Nephron progenitor cell (in vitro differentiated cells): ENCODE results near the gene NPTX2.

ENCODE experiments used
- DNase-seq: peaks from one replicate; pipeline ENCODE4 v3.0.0; 2021
- H3K27ac Mint-ChIP-seq: 2 replicates; pipeline ENCODE4 v1.8.0; 2021; ENCODE audit warnings: mild to moderate bottlenecking, moderate library complexity, mixed read lengths
- H3K27me3 Mint-ChIP-seq: 2 replicates; pipeline ENCODE4 v1.8.0; 2021; ENCODE audit warnings: mild to moderate bottlenecking, low read depth, mixed read lengths; ENCODE audit not compliant: poor library complexity
- H3K36me3 Mint-ChIP-seq: 2 replicates; pipeline ENCODE4 v1.8.0; 2021; ENCODE audit warnings: low read depth, mixed read lengths
- H3K4me1 Mint-ChIP-seq: 2 replicates; pipeline ENCODE4 v1.8.0; 2021; ENCODE audit warnings: mixed read lengths
- H3K4me3 Mint-ChIP-seq: 2 replicates; pipeline ENCODE4 v1.8.0; 2021; ENCODE audit warnings: mild to moderate bottlenecking, moderate library complexity, mixed read lengths
- H3K9me3 Mint-ChIP-seq: 2 replicates; pipeline ENCODE4 v1.8.0; 2021; ENCODE audit warnings: mild to moderate bottlenecking, moderate library complexity, mixed read lengths
- TF ChIP-seq, protein P1 (sequence below): fragments of 200-600 bp; sonication (generic); IDR thresholded peaks from 2 replicates; pipeline ENCODE4 v1.5.0; 2021; ENCODE audit warnings: antibody characterized with exemption

NPTX2 gene

GRCh38 chr7:98661607-98662006, 44.5 kb downstream of the NPTX2 start:
- Mint-ChIP-seq H3K9me3 (peaks cover 8% of the 10 kb centered on the region), H3K36me3 (no peaks in the 10 kb centered on the region), H3K4me3 (no peak overlapping the region), H3K27me3 (peaks cover 17% of the 10 kb centered on the region), H3K4me1 (peaks cover 4% of the 10 kb centered on the region), H3K27ac (no peak overlapping the region)
- no peak for DNase-seq
- TF ChIP-seq, protein P1, sequence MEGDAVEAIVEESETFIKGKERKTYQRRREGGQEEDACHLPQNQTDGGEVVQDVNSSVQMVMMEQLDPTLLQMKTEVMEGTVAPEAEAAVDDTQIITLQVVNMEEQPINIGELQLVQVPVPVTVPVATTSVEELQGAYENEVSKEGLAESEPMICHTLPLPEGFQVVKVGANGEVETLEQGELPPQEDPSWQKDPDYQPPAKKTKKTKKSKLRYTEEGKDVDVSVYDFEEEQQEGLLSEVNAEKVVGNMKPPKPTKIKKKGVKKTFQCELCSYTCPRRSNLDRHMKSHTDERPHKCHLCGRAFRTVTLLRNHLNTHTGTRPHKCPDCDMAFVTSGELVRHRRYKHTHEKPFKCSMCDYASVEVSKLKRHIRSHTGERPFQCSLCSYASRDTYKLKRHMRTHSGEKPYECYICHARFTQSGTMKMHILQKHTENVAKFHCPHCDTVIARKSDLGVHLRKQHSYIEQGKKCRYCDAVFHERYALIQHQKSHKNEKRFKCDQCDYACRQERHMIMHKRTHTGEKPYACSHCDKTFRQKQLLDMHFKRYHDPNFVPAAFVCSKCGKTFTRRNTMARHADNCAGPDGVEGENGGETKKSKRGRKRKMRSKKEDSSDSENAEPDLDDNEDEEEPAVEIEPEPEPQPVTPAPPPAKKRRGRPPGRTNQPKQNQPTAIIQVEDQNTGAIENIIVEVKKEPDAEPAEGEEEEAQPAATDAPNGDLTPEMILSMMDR: no peak

GRCh38 chr7:98662289-98662688, 45.2 kb downstream of the NPTX2 start:
- TF ChIP-seq, protein P1: no peak
- Mint-ChIP-seq H3K4me1 (peaks cover 4% of the 10 kb centered on the region), H3K9me3 (peaks cover 8% of the 10 kb centered on the region), H3K36me3 (no peaks in the 10 kb centered on the region), H3K27ac (no peak overlapping the region), H3K27me3 (peaks cover 17% of the 10 kb centered on the region), H3K4me3 (no peak overlapping the region)
- no peak for DNase-seq

DNA sequence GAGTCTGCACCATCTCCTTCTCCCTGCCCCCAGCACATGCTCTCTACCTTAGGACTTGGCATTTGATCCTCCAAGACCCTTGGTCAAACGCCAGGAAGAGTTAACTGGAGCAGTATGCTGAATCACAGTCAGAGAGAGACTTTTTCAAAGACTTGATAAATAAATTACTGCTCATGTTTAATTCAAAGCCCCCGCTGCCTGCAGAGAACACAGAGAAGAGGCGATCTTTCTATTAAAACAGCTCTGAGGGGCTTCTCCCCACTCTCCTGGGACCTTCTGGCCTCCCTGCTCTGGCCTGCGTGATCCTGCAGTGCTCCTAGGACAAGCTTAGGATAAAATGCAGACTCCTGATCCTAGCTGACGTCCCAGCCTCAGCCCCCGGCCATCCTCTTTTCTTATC, 47.8 kb downstream of the NPTX2 start:
- no peak overlapping the region for H3K4me3 Mint-ChIP-seq
- H3K9me3 Mint-ChIP-seq: peaks cover 8% of the 10 kb centered on the region
- TF ChIP-seq, protein P1: no peak
- no peak overlapping the region for H3K27ac Mint-ChIP-seq
- no peak for DNase-seq
- peaks cover 29% of the 10 kb centered on the region for H3K27me3 Mint-ChIP-seq
- H3K36me3 Mint-ChIP-seq: no peaks in the 10 kb centered on the region
- peaks cover 8% of the 10 kb centered on the region for H3K4me1 Mint-ChIP-seq

DNA sequence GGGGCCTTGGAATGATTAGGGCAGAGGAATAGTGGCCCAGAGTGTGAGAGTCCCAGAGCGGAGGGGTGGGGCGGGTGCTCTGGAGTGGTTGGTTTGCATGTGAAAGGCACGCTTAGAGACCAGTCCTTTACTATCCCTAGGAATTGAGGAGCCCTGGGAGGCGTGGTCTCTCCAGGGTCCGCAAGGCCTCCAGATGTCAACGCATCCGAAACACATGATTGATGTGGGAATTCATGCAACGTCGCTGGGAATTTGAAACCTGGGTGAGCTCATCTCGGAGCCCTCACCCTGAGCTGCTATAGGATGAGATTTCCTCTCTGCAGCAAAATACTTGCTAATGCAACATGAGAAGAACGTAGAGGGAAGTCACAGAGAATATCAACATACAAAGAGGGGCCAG, 51.2 kb downstream of the NPTX2 start:
- peaks cover 4% of the 10 kb centered on the region for H3K4me1 Mint-ChIP-seq
- no peaks in the 10 kb centered on the region for H3K36me3 Mint-ChIP-seq
- peaks cover 16% of the 10 kb centered on the region for H3K9me3 Mint-ChIP-seq
- no peak overlapping the region for H3K27ac Mint-ChIP-seq
- peaks cover 33% of the 10 kb centered on the region for H3K27me3 Mint-ChIP-seq
- TF ChIP-seq, protein P1: no peak
- peak; percentile 22 for DNase-seq
- H3K4me3 Mint-ChIP-seq: no peak overlapping the region

GRCh38 chr7:98669329-98670000, 52.4 kb downstream of the NPTX2 start:
- Mint-ChIP-seq H3K9me3 (peaks cover 8% of the 10 kb centered on the region), H3K4me3 (no peak overlapping the region), H3K4me1 (peaks cover 4% of the 10 kb centered on the region), H3K27me3 (peaks cover 35% of the 10 kb centered on the region), H3K27ac (no peak overlapping the region), H3K36me3 (no peaks in the 10 kb centered on the region)
- TF ChIP-seq, protein P1: no peak
- no peak for DNase-seq

- no peaks in the 10 kb centered on the region for H3K36me3 Mint-ChIP-seq
- peaks cover 4% of the 10 kb centered on the region for H3K4me1 Mint-ChIP-seq
- H3K27ac Mint-ChIP-seq: no peak overlapping the region
- peaks cover 8% of the 10 kb centered on the region for H3K9me3 Mint-ChIP-seq
- no peak for DNase-seq
- peaks cover 38% of the 10 kb centered on the region for H3K27me3 Mint-ChIP-seq
- TF ChIP-seq, protein P1: no peak
- H3K4me3 Mint-ChIP-seq: no peak overlapping the region
Observed at GRCh38 chr7:98670186-98670585, 53.1 kb downstream of the NPTX2 start.
